GM13977 (cell line): ENCODE results near the gene HIVEP2.

ENCODE experiments used
- DNase-seq: peaks from one replicate; pipeline ENCODE4 v3.0.0; 2012; ENCODE audit warnings: low spot score
- in situ Hi-C: fragments of 300-500 bp; cut with MboI; formaldehyde crosslinking; loops from one replicate; pipeline ENCODE4 v1.12.0; 2022; ENCODE audit warnings: low sequenced_read_pairs, low pct_unique_long_range_greater_than_20kb, mixed read lengths, inconsistent platforms; ENCODE audit not compliant: unreplicated experiment
- TF ChIP-seq, protein P1 (sequence below): IDR thresholded peaks from 2 replicates; pipeline ENCODE4 v1.5.1; 2012; ENCODE audit warnings: mild to moderate bottlenecking, control low read depth; ENCODE audit not compliant: insufficient read depth; ENCODE audit errors: extremely low read depth, missing control alignments

HIVEP2 gene

GRCh38 chr6:142829556-142829955, 115.4 kb downstream of the HIVEP2 start:
- no peak for DNase-seq
- TF ChIP-seq, protein P1, sequence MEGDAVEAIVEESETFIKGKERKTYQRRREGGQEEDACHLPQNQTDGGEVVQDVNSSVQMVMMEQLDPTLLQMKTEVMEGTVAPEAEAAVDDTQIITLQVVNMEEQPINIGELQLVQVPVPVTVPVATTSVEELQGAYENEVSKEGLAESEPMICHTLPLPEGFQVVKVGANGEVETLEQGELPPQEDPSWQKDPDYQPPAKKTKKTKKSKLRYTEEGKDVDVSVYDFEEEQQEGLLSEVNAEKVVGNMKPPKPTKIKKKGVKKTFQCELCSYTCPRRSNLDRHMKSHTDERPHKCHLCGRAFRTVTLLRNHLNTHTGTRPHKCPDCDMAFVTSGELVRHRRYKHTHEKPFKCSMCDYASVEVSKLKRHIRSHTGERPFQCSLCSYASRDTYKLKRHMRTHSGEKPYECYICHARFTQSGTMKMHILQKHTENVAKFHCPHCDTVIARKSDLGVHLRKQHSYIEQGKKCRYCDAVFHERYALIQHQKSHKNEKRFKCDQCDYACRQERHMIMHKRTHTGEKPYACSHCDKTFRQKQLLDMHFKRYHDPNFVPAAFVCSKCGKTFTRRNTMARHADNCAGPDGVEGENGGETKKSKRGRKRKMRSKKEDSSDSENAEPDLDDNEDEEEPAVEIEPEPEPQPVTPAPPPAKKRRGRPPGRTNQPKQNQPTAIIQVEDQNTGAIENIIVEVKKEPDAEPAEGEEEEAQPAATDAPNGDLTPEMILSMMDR, result no peak
- in situ Hi-C loops, result no loop called here

DNA sequence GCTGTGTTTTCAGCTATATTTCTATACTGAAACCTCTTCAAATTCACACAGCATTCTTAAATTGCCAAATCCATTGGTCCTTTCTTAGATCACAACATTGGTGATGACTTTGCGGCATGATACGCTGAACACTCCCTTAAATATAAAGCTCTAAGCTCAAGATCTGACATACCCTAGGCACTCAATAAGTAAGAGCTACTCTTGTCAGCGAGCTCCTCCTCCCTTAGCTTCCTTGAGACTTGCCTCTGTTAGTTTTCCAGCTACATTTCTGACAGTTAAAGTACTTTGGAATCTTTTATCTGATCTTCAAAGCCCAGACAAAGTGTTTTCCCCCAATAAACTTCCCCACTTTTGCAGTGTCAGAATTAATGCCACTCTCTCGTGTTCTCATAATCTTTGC, 117.0 kb downstream of the HIVEP2 start:
- DNase-seq, result no peak
- TF ChIP-seq, protein P1, result no peak
- in situ Hi-C loops, result no loop called here

GRCh38 chr6:142827369-142827768, 117.6 kb downstream of the HIVEP2 start:
- in situ Hi-C loops, result no loop called here
- TF ChIP-seq, protein P1, result no peak
- no peak for DNase-seq

- in situ Hi-C loops, result no loop called here
- no peak for DNase-seq
- TF ChIP-seq, protein P1, result no peak
Observed at GRCh38 chr6:142825760-142826159, 119.2 kb downstream of the HIVEP2 start.

DNA sequence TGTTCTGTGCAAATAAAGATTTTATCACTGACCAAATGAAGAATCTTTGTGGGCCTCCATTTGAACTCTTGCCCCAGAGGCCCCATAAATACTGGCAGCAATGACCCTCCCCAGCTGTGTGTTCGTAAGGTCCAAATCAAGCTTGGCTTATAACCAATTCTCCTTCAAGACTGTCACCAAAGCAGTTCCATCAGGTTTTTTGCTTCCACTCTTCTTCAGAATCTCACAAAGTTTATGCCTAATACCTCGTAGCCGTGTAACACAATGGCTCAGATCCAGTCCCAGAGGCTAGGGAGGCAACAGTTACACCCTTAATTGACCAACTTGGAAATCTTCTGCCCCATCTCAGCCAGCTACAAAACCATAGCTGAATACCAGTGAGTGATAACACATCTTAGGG, 120.5 kb downstream of the HIVEP2 start:
- TF ChIP-seq, protein P1, result no peak

DNA sequence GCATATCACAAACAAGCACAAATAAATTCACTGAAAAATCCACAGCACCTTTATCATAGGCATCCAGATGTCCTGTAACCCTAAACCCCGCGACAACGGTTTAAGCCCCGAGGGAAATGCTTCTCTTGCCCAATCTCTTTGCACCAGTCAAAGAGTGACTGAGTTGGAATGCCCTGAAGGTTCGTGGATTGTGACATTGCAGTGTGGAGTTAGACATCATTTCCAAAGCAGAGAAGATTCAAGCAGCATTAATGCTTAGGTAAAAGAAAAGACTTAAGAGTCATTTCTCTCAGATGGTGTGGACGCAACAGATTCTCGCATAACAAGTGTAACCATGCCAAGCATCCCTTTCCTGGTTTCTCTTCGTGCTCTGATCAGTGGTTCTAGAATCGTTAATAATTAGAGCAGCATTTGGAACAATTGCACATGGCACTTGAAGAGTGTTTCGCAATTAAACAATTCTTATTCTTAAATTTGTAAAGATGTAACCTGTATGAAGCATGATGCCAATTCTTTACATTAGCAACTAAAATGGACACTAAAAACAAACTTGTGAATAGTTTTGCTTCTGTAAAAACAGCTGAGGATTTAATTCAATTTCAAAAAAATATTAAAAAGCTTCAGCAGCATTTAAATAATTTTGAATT, 121.6 kb downstream of the HIVEP2 start:
- in situ Hi-C loops, result no loop called here
- TF ChIP-seq, protein P1, result no peak
- DNase-seq, result no peak

More for the DNA sequence above, 120.5 kb downstream of the HIVEP2 start:
- DNase-seq, result no peak
- in situ Hi-C loops, result no loop called here
